H9 (cell line): ENCODE data around the gene COL9A2. TPM values are rescaled to one million over a fixed set of nuclear protein-coding genes. Genes with fewer than 3 reads are reported as not detected.

ENCODE experiments used
- DNase-seq: peaks from one replicate; pipeline ENCODE4 v3.0.0-alpha.2; 2017
- H2AFZ ChIP-seq: one replicate; pipeline ENCODE4 v1.6.1; 2013; ENCODE audit warnings: mild to moderate bottlenecking, low read length, control low read depth, moderate library complexity
- H2AK5ac ChIP-seq: 2 replicates; pipeline ENCODE4 v1.6.1; 2013; ENCODE audit warnings: low read length, control low read depth, mixed read lengths; ENCODE audit not compliant: insufficient read length
- H2BK120ac ChIP-seq: one replicate; pipeline ENCODE4 v1.6.1; 2013; ENCODE audit warnings: low read depth, mild to moderate bottlenecking, low read length, control low read depth, inconsistent platforms; ENCODE audit not compliant: poor library complexity, severe bottlenecking
- H2BK12ac ChIP-seq: 2 replicates; pipeline ENCODE4 v1.6.1; 2013; ENCODE audit warnings: low read length, control low read depth, mixed read lengths, low read depth; ENCODE audit not compliant: insufficient read length
- H2BK15ac ChIP-seq: 2 replicates; pipeline ENCODE4 v1.6.1; 2013; ENCODE audit warnings: low read depth, low read length, control low read depth
- H2BK20ac ChIP-seq: one replicate; pipeline ENCODE4 v1.6.1; 2013; ENCODE audit warnings: low read depth, mild to moderate bottlenecking, low read length, control low read depth, inconsistent platforms; ENCODE audit not compliant: poor library complexity, severe bottlenecking
- H2BK5ac ChIP-seq: 2 replicates; pipeline ENCODE4 v1.6.1; 2013; ENCODE audit warnings: low read length, control low read depth, mixed read lengths; ENCODE audit not compliant: insufficient read length
- H3K14ac ChIP-seq: 2 replicates; pipeline ENCODE4 v1.6.1; 2013; ENCODE audit warnings: low read length, control low read depth; ENCODE audit not compliant: insufficient read depth
- H3K18ac ChIP-seq: 2 replicates; pipeline ENCODE4 v1.6.1; 2013; ENCODE audit warnings: low read depth, mild to moderate bottlenecking, mixed read lengths, low read length, control low read depth; ENCODE audit not compliant: insufficient read length
- H3K23ac ChIP-seq: 2 replicates; pipeline ENCODE4 v1.6.1; 2013; ENCODE audit warnings: low read length, control low read depth, mixed read lengths, low read depth; ENCODE audit not compliant: insufficient read length
- H3K23me2 ChIP-seq: 2 replicates; pipeline ENCODE4 v1.6.1; 2013; ENCODE audit warnings: low read depth, mild to moderate bottlenecking, mixed read lengths, low read length, control low read depth; ENCODE audit not compliant: insufficient read length, poor library complexity, severe bottlenecking
- H3K27ac ChIP-seq: 2 replicates; pipeline ENCODE4 v1.5.1; 2013; ENCODE audit warnings: low read length, control low read depth, mixed read lengths, low read depth; ENCODE audit not compliant: insufficient read length
- H3K27me3 ChIP-seq: 2 replicates; pipeline ENCODE4 v1.6.1; 2013; ENCODE audit warnings: low read length, control low read depth, inconsistent platforms; ENCODE audit not compliant: insufficient read depth
- H3K4ac ChIP-seq: 2 replicates; pipeline ENCODE4 v1.6.1; 2013; ENCODE audit warnings: low read depth, mild to moderate bottlenecking, control low read depth, inconsistent platforms, low read length, moderate library complexity
- H3K4me1 ChIP-seq: 2 replicates; pipeline ENCODE4 v1.6.1; 2013; ENCODE audit warnings: low read length, control low read depth, inconsistent platforms; ENCODE audit not compliant: insufficient read depth
- H3K4me2 ChIP-seq: 2 replicates; pipeline ENCODE4 v1.6.1; 2013; ENCODE audit warnings: low read length, control low read depth, mixed read lengths; ENCODE audit not compliant: insufficient read length, insufficient read depth
- H3K56ac ChIP-seq: 2 replicates; pipeline ENCODE4 v1.6.1; 2013; ENCODE audit warnings: low read depth, mild to moderate bottlenecking, mixed read lengths, low read length, control low read depth; ENCODE audit not compliant: insufficient read length
- H3K79me1 ChIP-seq: 2 replicates; pipeline ENCODE4 v1.6.1; 2013; ENCODE audit warnings: low read depth, mild to moderate bottlenecking, moderate library complexity, low read length, control low read depth, inconsistent platforms; ENCODE audit not compliant: insufficient read depth, poor library complexity, severe bottlenecking
- H3K79me2 ChIP-seq: 2 replicates; pipeline ENCODE4 v1.6.1; 2013; ENCODE audit warnings: low read length, control low read depth, inconsistent platforms; ENCODE audit not compliant: insufficient read depth
- H3K9ac ChIP-seq: 2 replicates; pipeline ENCODE4 v1.6.1; 2013; ENCODE audit warnings: low read length, control low read depth, mixed read lengths; ENCODE audit not compliant: insufficient read length; ENCODE audit errors: extremely low read depth
- H3K9me3 ChIP-seq: one replicate; pipeline ENCODE4 v1.6.1; 2013; ENCODE audit warnings: low read depth, low read length, inconsistent platforms; ENCODE audit not compliant: control insufficient read depth
- H3T11ph ChIP-seq: one replicate; pipeline ENCODE4 v1.6.1; 2013; ENCODE audit warnings: mild to moderate bottlenecking, low read length, control low read depth, inconsistent platforms
- H4K20me1 ChIP-seq: one replicate; pipeline ENCODE4 v1.6.1; 2013; ENCODE audit not compliant: control insufficient read depth, insufficient read length, insufficient read depth
- H4K5ac ChIP-seq: 2 replicates; pipeline ENCODE4 v1.6.1; 2013; ENCODE audit warnings: low read depth, mild to moderate bottlenecking, mixed read lengths, low read length, control low read depth; ENCODE audit not compliant: insufficient read length
- H4K8ac ChIP-seq: replicated peaks from 2 replicates; pipeline ENCODE4 v1.6.1; 2013; ENCODE audit warnings: low read length, control low read depth, mixed read lengths, low read depth; ENCODE audit not compliant: insufficient read length
- H4K91ac ChIP-seq: 2 replicates; pipeline ENCODE4 v1.6.1; 2013; ENCODE audit warnings: low read depth, mild to moderate bottlenecking, moderate library complexity, mixed read lengths, low read length, control low read depth; ENCODE audit not compliant: insufficient read length
- H3K27ac Mint-ChIP-seq, 3 experiments: 2 replicates in 2 of 3; 3 replicates in 1 of 3; pipeline ENCODE4 v1.8.0; 2020 to 2021; ENCODE audit warnings: mixed read lengths in 3 of 3, mild to moderate bottlenecking in 1 of 3, moderate library complexity in 1 of 3
- H3K27me3 Mint-ChIP-seq: 2 replicates; pipeline ENCODE4 v1.8.0; 2021; ENCODE audit warnings: low read depth, mild to moderate bottlenecking, moderate library complexity, mixed read lengths
- H3K36me3 Mint-ChIP-seq, 3 experiments: 2 replicates in 2 of 3; 3 replicates in 1 of 3; pipeline ENCODE4 v1.8.0; 2020 to 2021; ENCODE audit warnings: low read depth in 3 of 3, mixed read lengths in 3 of 3; ENCODE audit not compliant: insufficient read depth in 1 of 3
- H3K4me1 Mint-ChIP-seq, 2 experiments: 2 replicates each; pipeline ENCODE4 v1.8.0; 2020; ENCODE audit warnings: mixed read lengths in 2 of 2
- H3K4me3 Mint-ChIP-seq, 2 experiments: 2 replicates in 1 of 2; 3 replicates in 1 of 2; pipeline ENCODE4 v1.8.0; 2020 to 2021; ENCODE audit warnings: mild to moderate bottlenecking in 2 of 2, mixed read lengths in 2 of 2, moderate library complexity in 1 of 2
- H3K9me3 Mint-ChIP-seq, 2 experiments: 2 replicates in 1 of 2; 3 replicates in 1 of 2; pipeline ENCODE4 v1.8.0; 2020; ENCODE audit warnings: mild to moderate bottlenecking in 2 of 2, mixed read lengths in 2 of 2, moderate library complexity in 1 of 2
- WGBS: extraction: QIAGEN DNeasy Blood & Tissue Kit; methylation state at CpG from one replicate; pipeline ENCODE4 v1.1.7; 2013; ENCODE audit warnings: missing lambda C conversion rate, low lambda C conversion rate, mixed read lengths; ENCODE audit not compliant: insufficient read length; ENCODE audit errors: extremely low coverage; 5-methylcytosine and 5-hydroxymethylcytosine counted together
- total RNA-seq: library from RNA; stranded (reverse); gene quantifications from 2 replicates; pipeline ENCODE4 v1.2.1, GENCODE V29; 2021
- TF ChIP-seq, protein P1 (sequence below): fragments of 200-600 bp; sonication (generic); conservative IDR thresholded peaks from 3 replicates; pipeline ENCODE4 v1.8.0; 2021; ENCODE audit warnings: antibody characterized with exemption, mild to moderate bottlenecking

The COL9A2 gene
- total RNA-seq, 1 experiment from 2014 or later, result 4.5 TPM

- WGBS, result no CpG with 5 or more reads among the region's 2 CpGs
- Histone ChIP-seq H3K23me2 (peaks cover 3% of the 10 kb centered on the region), H2BK120ac (no peak overlapping the region), H3T11ph (no peak overlapping the region), H2AK5ac (no peak overlapping the region), H3K27me3 (no peaks in the 10 kb centered on the region), H3K14ac (no peak overlapping the region), H3K18ac (no peak overlapping the region), H3K23ac (no peak overlapping the region), H3K4me2 (no peak overlapping the region), H3K56ac (no peak overlapping the region), H3K27ac (no peak overlapping the region), H3K4ac (no peak overlapping the region), H4K20me1 (no peaks in the 10 kb centered on the region), H2AFZ (no peak overlapping the region), H2BK5ac (no peak overlapping the region), H2BK20ac (no peak overlapping the region), H4K8ac (no peak overlapping the region), H3K4me1 (no peaks in the 10 kb centered on the region), H3K9me3 (no peaks in the 10 kb centered on the region), H2BK15ac (no peak overlapping the region), H4K5ac (no peak overlapping the region), H3K9ac (no peak overlapping the region), H3K79me2 (no peaks in the 10 kb centered on the region), H3K79me1 (no peaks in the 10 kb centered on the region), H2BK12ac (no peak overlapping the region), H4K91ac (no peak overlapping the region)
- no peak overlapping the region for H3K4me3 Mint-ChIP-seq
- no peaks in the 10 kb centered on the region for H3K36me3 Mint-ChIP-seq
- DNase-seq, result no peak
- TF ChIP-seq, protein P1, sequence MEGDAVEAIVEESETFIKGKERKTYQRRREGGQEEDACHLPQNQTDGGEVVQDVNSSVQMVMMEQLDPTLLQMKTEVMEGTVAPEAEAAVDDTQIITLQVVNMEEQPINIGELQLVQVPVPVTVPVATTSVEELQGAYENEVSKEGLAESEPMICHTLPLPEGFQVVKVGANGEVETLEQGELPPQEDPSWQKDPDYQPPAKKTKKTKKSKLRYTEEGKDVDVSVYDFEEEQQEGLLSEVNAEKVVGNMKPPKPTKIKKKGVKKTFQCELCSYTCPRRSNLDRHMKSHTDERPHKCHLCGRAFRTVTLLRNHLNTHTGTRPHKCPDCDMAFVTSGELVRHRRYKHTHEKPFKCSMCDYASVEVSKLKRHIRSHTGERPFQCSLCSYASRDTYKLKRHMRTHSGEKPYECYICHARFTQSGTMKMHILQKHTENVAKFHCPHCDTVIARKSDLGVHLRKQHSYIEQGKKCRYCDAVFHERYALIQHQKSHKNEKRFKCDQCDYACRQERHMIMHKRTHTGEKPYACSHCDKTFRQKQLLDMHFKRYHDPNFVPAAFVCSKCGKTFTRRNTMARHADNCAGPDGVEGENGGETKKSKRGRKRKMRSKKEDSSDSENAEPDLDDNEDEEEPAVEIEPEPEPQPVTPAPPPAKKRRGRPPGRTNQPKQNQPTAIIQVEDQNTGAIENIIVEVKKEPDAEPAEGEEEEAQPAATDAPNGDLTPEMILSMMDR, result no peak
- H3K27me3 Mint-ChIP-seq, result peaks cover 1% of the 10 kb centered on the region; the same call in 1 of the 2 replicates
- peak overlapping the region in 1 of 3 experiments; percentile 57; a peak in 1 of 7 replicates for H3K27ac Mint-ChIP-seq
- H3K4me1 Mint-ChIP-seq, result no peaks in the 10 kb centered on the region
- no peaks in the 10 kb centered on the region for H3K9me3 Mint-ChIP-seq
Observed at GRCh38 chr1:40305871-40306270, 11.2 kb downstream of the COL9A2 start.
